HepG2 (cell line): ENCODE data around the gene PHF2. TPM values are rescaled to one million over a fixed set of nuclear protein-coding genes. Genes with fewer than 3 reads are reported as not detected.

ENCODE experiments used
- ATAC-seq: fragments of 200-7000 bp; cut with Tn5 transposase; 3 replicates; pipeline ENCODE4 v1.9.1; 2020; ENCODE audit warnings: mild to moderate bottlenecking, moderate library complexity
- BruUV-seq: library from RNA; stranded (reverse); fragments of 400-500 nt; replicated peaks from 2 replicates; lab custom pipeline; 2021; lab: Mats Ljungman, UMichigan
- CTCF ChIA-PET: fragments of 300-600 bp; formaldehyde crosslinking; extraction: SDS; loops from one replicate; lab custom pipeline; 2021; ENCODE audit warnings: low total read pairs, inconsistent platforms, low intra/inter-chr PET ratio; lab: Yijun Ruan, JAX
- POLR2A ChIA-PET: fragments of 350-600 bp; sonication (Branson Sonifier 250); formaldehyde crosslinking; loops from one replicate; lab custom pipeline; 2020; ENCODE audit warnings: antibody characterized with exemption, inconsistent platforms; lab: Yijun Ruan, JAX
- DNase-seq: peaks from one replicate; pipeline ENCODE4 v3.0.0-alpha.2; 2015; ENCODE audit warnings: low spot score
- FAIRE-seq: peaks from 3 replicates; lab custom pipeline; 2011; peaks lifted over from hg19 to GRCh38; lab: Jason Lieb, UNC
- H2AFZ ChIP-seq: one replicate; pipeline ENCODE4 v1.6.1; 2011; ENCODE audit warnings: low read length, inconsistent platforms
- H3K27ac ChIP-seq: fragments of 300-600 bp; 3 replicates; pipeline ENCODE4 v1.8.0; 2011; ENCODE audit warnings: mixed run types, mild to moderate bottlenecking, mixed read lengths, low read length, inconsistent platforms; ENCODE audit not compliant: insufficient read depth; ENCODE audit errors: extremely low read length
- H3K27me3 ChIP-seq, 2 experiments: fragments of 200-600 bp in 1 of 2; 2 replicates in 1 of 2; 3 replicates in 1 of 2; pipeline versions ENCODE4 v1.6.0 to v1.8.0; 2011; ENCODE audit warnings: low read length in 2 of 2, mild to moderate bottlenecking in 2 of 2, moderate library complexity in 2 of 2, inconsistent platforms in 1 of 2; ENCODE audit not compliant: insufficient read depth in 2 of 2, control insufficient read depth in 1 of 2
- H3K36me3 ChIP-seq, 2 experiments: fragments of 200-600 bp in 1 of 2; replicated peaks in 1 of 2; 2 replicates in 1 of 2; 3 replicates in 1 of 2; pipeline versions ENCODE4 v1.5.1 to v1.8.0; 2011; ENCODE audit warnings: low read length in 2 of 2, inconsistent platforms in 1 of 2; ENCODE audit not compliant: insufficient read depth in 2 of 2, control insufficient read depth in 1 of 2
- H3K4me1 ChIP-seq: 2 replicates; pipeline ENCODE4 v1.5.1; 2012; ENCODE audit warnings: low read length, inconsistent platforms; ENCODE audit not compliant: insufficient read depth
- H3K4me2 ChIP-seq: 2 replicates; pipeline ENCODE4 v1.6.0; 2011; ENCODE audit warnings: low read depth, low read length, inconsistent platforms
- H3K4me3 ChIP-seq, 3 experiments: fragments of 200-600 bp in 1 of 3; sonication (generic), shearing (Covaris generic) in 1 of 3; replicated peaks in 1 of 3; 2 replicates each; pipeline ENCODE4 v1.5.1; 2011 to 2016; ENCODE audit warnings: low read length in 3 of 3, inconsistent platforms in 2 of 3, low read depth in 2 of 3, mild to moderate bottlenecking in 2 of 3, control low read depth in 1 of 3, mixed read lengths in 1 of 3; ENCODE audit not compliant: insufficient read depth in 1 of 3
- H3K79me2 ChIP-seq: one replicate; pipeline ENCODE4 v1.6.1; 2011; ENCODE audit warnings: low read length, inconsistent platforms; ENCODE audit not compliant: insufficient read depth
- H3K9ac ChIP-seq: 2 replicates; pipeline ENCODE4 v1.6.0; 2011; ENCODE audit warnings: mild to moderate bottlenecking, low read depth, low read length, inconsistent platforms; ENCODE audit not compliant: insufficient read depth
- H3K9me3 ChIP-seq: 2 replicates; pipeline ENCODE4 v1.5.1; 2012; ENCODE audit warnings: mild to moderate bottlenecking, low read length
- H4K20me1 ChIP-seq: 2 replicates; pipeline ENCODE4 v1.6.0; 2011; ENCODE audit warnings: inconsistent platforms, mild to moderate bottlenecking, low read length, moderate library complexity; ENCODE audit not compliant: insufficient read depth
- CERS6 ChIP-seq: sonication (generic); formaldehyde crosslinking; IDR thresholded peaks from 2 replicates; pipeline ENCODE4 v1.5.0; 2020; ENCODE audit warnings: missing genetic modification reagents
- DMAP1 ChIP-seq: IDR thresholded peaks from 2 replicates; pipeline ENCODE4 v1.6.1; 2016
- DNMT3B ChIP-seq: conservative IDR thresholded peaks from 2 replicates; pipeline ENCODE4 v1.6.1; 2016; ENCODE audit warnings: missing biosample characterization, control low read depth
- E2F2 ChIP-seq: sonication (generic); formaldehyde crosslinking; IDR thresholded peaks from 2 replicates; pipeline ENCODE4 v1.4.0; 2020; ENCODE audit warnings: missing genetic modification reagents, borderline replicate concordance
- HIVEP1 ChIP-seq: sonication (generic); formaldehyde crosslinking; IDR thresholded peaks from 2 replicates; pipeline ENCODE4 v1.4.0; 2020; ENCODE audit warnings: mild to moderate bottlenecking, missing genetic modification reagents
- IRF9 ChIP-seq: sonication (generic); formaldehyde crosslinking; IDR thresholded peaks from 2 replicates; pipeline ENCODE4 v1.8.0; 2022; ENCODE audit warnings: missing genetic modification reagents, mild to moderate bottlenecking, borderline replicate concordance
- ISL2 ChIP-seq: sonication (generic); formaldehyde crosslinking; IDR thresholded peaks from 2 replicates; pipeline ENCODE4 v1.5.0; 2020; ENCODE audit warnings: missing genetic modification reagents
- PAXIP1 ChIP-seq: sonication (generic); formaldehyde crosslinking; conservative IDR thresholded peaks from 2 replicates; pipeline ENCODE4 v1.4.0; 2020; ENCODE audit warnings: mild to moderate bottlenecking, missing genetic modification reagents, moderate library complexity
- PTBP1 ChIP-seq: fragments of 200-400 bp; formaldehyde crosslinking; IDR thresholded peaks from 2 replicates; pipeline ENCODE4 v1.6.1; 2018; ENCODE audit warnings: low read length, low read depth; ENCODE audit not compliant: poor library complexity, severe bottlenecking
- RBM39 ChIP-seq: fragments of 200-400 bp; formaldehyde crosslinking; IDR thresholded peaks from one replicate; pipeline ENCODE4 v1.6.1; 2018; ENCODE audit warnings: antibody characterized with exemption, mild to moderate bottlenecking, low read depth, low read length; ENCODE audit not compliant: poor library complexity, severe bottlenecking
- SMAD3 ChIP-seq: sonication (generic); formaldehyde crosslinking; IDR thresholded peaks from 2 replicates; pipeline ENCODE4 v1.4.0; 2020; ENCODE audit warnings: missing genetic modification reagents
- SMYD3 ChIP-seq: sonication (generic); formaldehyde crosslinking; IDR thresholded peaks from 2 replicates; pipeline ENCODE4 v1.8.1; 2023; ENCODE audit warnings: mild to moderate bottlenecking, missing genetic modification reagents
- ZFY ChIP-seq: sonication (generic); formaldehyde crosslinking; IDR thresholded peaks from 2 replicates; pipeline ENCODE4 v1.4.0; 2020; ENCODE audit warnings: missing genetic modification reagents
- ZNF34 ChIP-seq: sonication (generic); formaldehyde crosslinking; IDR thresholded peaks from 2 replicates; pipeline ENCODE4 v1.4.0; 2020; ENCODE audit warnings: mild to moderate bottlenecking, missing genetic modification reagents, borderline replicate concordance
- ZNF496 ChIP-seq: sonication (generic); formaldehyde crosslinking; IDR thresholded peaks from 2 replicates; pipeline ENCODE4 v1.8.1; 2023; ENCODE audit warnings: mild to moderate bottlenecking, moderate library complexity, missing genetic modification reagents; ENCODE audit not compliant: insufficient replicate concordance
- ZNF547 ChIP-seq: sonication (generic); formaldehyde crosslinking; IDR thresholded peaks from 2 replicates; pipeline ENCODE4 v1.5.1; 2020; ENCODE audit warnings: mild to moderate bottlenecking, missing genetic modification reagents
- ZNF883 ChIP-seq: sonication (generic); formaldehyde crosslinking; IDR thresholded peaks from 2 replicates; pipeline ENCODE4 v1.5.1; 2020; ENCODE audit warnings: mild to moderate bottlenecking, missing genetic modification reagents; ENCODE audit errors: not compliant biosample characterization
- WGBS: methylation state at CpG from one replicate; pipeline ENCODE4 v1.1.6; 2017; ENCODE audit warnings: low lambda C conversion rate; 5-methylcytosine and 5-hydroxymethylcytosine counted together
- in situ Hi-C: cut with HindIII; loops from 2 replicates; pipeline ENCODE4 v1.10.0; 2017; ENCODE audit warnings: low pct_unique_long_range_greater_than_20kb; ENCODE audit not compliant: extremely low pct_ligation_motif_present
- intact Hi-C: fragments of 100-400 bp; cut with micrococcal nuclease; formaldehyde crosslinking; loops from one replicate; pipeline ENCODE4 v1.10.0; 2022; ENCODE audit not compliant: unreplicated experiment
- polyA plus RNA-seq, 8 experiments: library from polyadenylated mRNA; depleted of rRNA in 3 of 8; stranded (reverse) in 7 of 8; unstranded in 1 of 8; fragments of >200 nt; fragmentation: Illumina TruSeq in 4 of 8; extraction: Trizol in 4 of 8; gene quantifications; 2 replicates each; pipeline versions ENCODE4 v1.2.1 to v1.2.3, GENCODE V29; 2011 to 2016; ENCODE audit warnings: low read depth in 4 of 8, missing spikeins in 1 of 8, mixed read lengths in 1 of 8; ENCODE audit not compliant: insufficient read depth in 1 of 8
- total RNA-seq, 5 experiments: library from RNA; depleted of rRNA; stranded (reverse); fragments of >200 nt; fragmentation: Illumina TruSeq; extraction: Trizol; gene quantifications; 2 replicates each; pipeline ENCODE4 v1.2.3, GENCODE V29; 2016; ENCODE audit warnings: low read depth in 1 of 5

Gene PHF2
- total and polyA plus RNA-seq, 2 of the 13 experiments (the other 11 are each of a cell fraction or from before 2014, with no cell fraction given), result 6.6 to 9.1 TPM

GRCh38 chr9:93567271-93567959 lies 9.0 kb upstream of the PHF2 start (continued):
- 0 out of 2 replicates have a peak, but pooled peaks have one; percentile 12 for TF ChIP-seq HIVEP1 (CRISPR knock-in tag)
- no peak for TF ChIP-seq RBM39
- TF ChIP-seq ZNF883 (CRISPR knock-in tag), result no peak
- TF ChIP-seq IRF9 (CRISPR knock-in tag), result no peak
- no peak for TF ChIP-seq SMAD3

GRCh38 chr9:93568169-93568568 lies 8.2 kb upstream of the PHF2 start:
- ATAC-seq (no peak), DNase-seq (no peak), FAIRE-seq (no peak)
- H3K27me3 ChIP-seq, result no peaks in the 10 kb centered on the region; a peak in 1 of 5 replicates
- H3K27ac ChIP-seq, result no peak overlapping the region
- no peak overlapping the region for H3K4me2 ChIP-seq
- ChIA-PET POLR2A (no interaction called here), CTCF (no interaction called here)
- peaks cover 5 to 10% of the 10 kb centered on the region in 2 experiments for H3K36me3 ChIP-seq
- no peak overlapping the region for H2AFZ ChIP-seq
- H3K4me3 ChIP-seq, result no peak overlapping the region
- H3K79me2 ChIP-seq, result no peaks in the 10 kb centered on the region
- H4K20me1 ChIP-seq, result no peaks in the 10 kb centered on the region
- intact Hi-C loops, result loop anchor here (5.0 kb wide), 1 partner anchor 116 kb away; the partner anchor contains the start of genes FAM120A and FAM120AOS
- peaks cover 11% of the 10 kb centered on the region; the same call in 1 of the 2 replicates for H3K9me3 ChIP-seq
- no TSS peak for BruUV-seq
- WGBS, result 100% methylated on average over 5 of the region's 5 CpGs
- H3K9ac ChIP-seq, result no peak overlapping the region
- H3K4me1 ChIP-seq, result peaks cover 14% of the 10 kb centered on the region
- in situ Hi-C loops, result no loop called here
- TF ChIP-seq ZFY (CRISPR knock-in tag) (no peak), DMAP1 (CRISPR knock-in tag) (no peak), ZNF547 (CRISPR knock-in tag) (no peak), CERS6 (CRISPR knock-in tag) (no peak), ZNF496 (CRISPR knock-in tag) (no peak), SMYD3 (CRISPR knock-in tag) (no peak), DNMT3B (CRISPR knock-in tag) (no peak), PTBP1 (no peak), E2F2 (no peak), ISL2 (CRISPR knock-in tag) (no peak), ZNF34 (no peak), PAXIP1 (CRISPR knock-in tag) (no peak)
